T-cell (primary cell): ENCODE measurements around the gene LAMC1. TPM values are rescaled to one million over a fixed set of nuclear protein-coding genes. Genes with fewer than 3 reads are reported as not detected.

ENCODE experiments used
- ATAC-seq, 4 experiments: fragments of 200-7000 bp in 3 of 4; fragments of 150-1000 bp in 1 of 4; cut with Tn5 transposase; replicated peaks in 1 of 4; 1 replicate in 3 of 4; 2 replicates in 1 of 4; pipeline ENCODE4 v1.10.0; 2021; ENCODE audit warnings: moderate library complexity in 3 of 4, mild to moderate bottlenecking in 2 of 4, moderate number of reproducible peaks in 1 of 4
- CTCF ChIA-PET, 2 donors: fragments of 300-600 bp; sonication (Branson Sonifier 250); formaldehyde crosslinking; loops; one replicate each; lab custom pipeline; 2022; ENCODE audit warnings: antibody characterized with exemption in 2 of 2; lab: Charles Lee
- POLR2A ChIA-PET, 2 donors: fragments of 300-600 bp; sonication (Branson Sonifier 250); formaldehyde crosslinking; loops; one replicate each; lab custom pipeline; 2022; ENCODE audit warnings: antibody characterized with exemption in 2 of 2; lab: Charles Lee
- DNase-seq, 35 experiments: peaks; one replicate each; pipeline versions ENCODE4 v3.0.0 to v3.0.0-alpha.2; 2013 to 2023
- H3K27ac ChIP-seq: one replicate; pipeline ENCODE4 v1.5.1; 2013; ENCODE audit warnings: low read length
- H3K27me3 ChIP-seq, 2 experiments: replicated peaks in 1 of 2; 1 replicate in 1 of 2; 2 replicates in 1 of 2; pipeline versions ENCODE4 v1.6.1 to v1.7.0; 2013; ENCODE audit warnings: low read length in 1 of 2, mixed read lengths in 1 of 2; ENCODE audit not compliant: control insufficient read depth in 2 of 2, insufficient read depth in 2 of 2; ENCODE audit errors: extremely low read depth in 1 of 2
- H3K36me3 ChIP-seq, 2 donors: 1 replicate in 1 of 2; 2 replicates in 1 of 2; pipeline versions ENCODE4 v1.6.1 to v1.7.0; 2013; ENCODE audit warnings: low read length in 1 of 2; ENCODE audit not compliant: control insufficient read depth in 2 of 2, insufficient read depth in 1 of 2; ENCODE audit errors: extremely low read depth in 1 of 2
- H3K4me1 ChIP-seq, 2 experiments: 1 replicate in 1 of 2; 2 replicates in 1 of 2; pipeline versions ENCODE4 v1.6.1 to v1.7.0; 2013; ENCODE audit warnings: low read length in 2 of 2, mixed read lengths in 1 of 2; ENCODE audit not compliant: insufficient read depth in 2 of 2, control insufficient read depth in 1 of 2; ENCODE audit errors: extremely low read depth in 1 of 2
- H3K4me3 ChIP-seq, 2 donors: 1 replicate in 1 of 2; 2 replicates in 1 of 2; pipeline versions ENCODE4 v1.5.1 to v1.7.0; 2013; ENCODE audit warnings: mild to moderate bottlenecking in 2 of 2, low read length in 1 of 2, moderate library complexity in 1 of 2; ENCODE audit not compliant: control insufficient read depth in 1 of 2; ENCODE audit errors: extremely low read depth in 1 of 2
- H3K9me3 ChIP-seq: 2 replicates; pipeline ENCODE4 v1.7.0; 2013
- H3K27ac Mint-ChIP-seq, 2 donors: one replicate each; pipeline ENCODE4 v1.8.0; 2020 to 2021; ENCODE audit warnings: mild to moderate bottlenecking in 2 of 2, mixed read lengths in 2 of 2
- H3K27me3 Mint-ChIP-seq, 2 donors: one replicate each; pipeline ENCODE4 v1.8.0; 2021 to 2022; ENCODE audit warnings: mixed read lengths in 2 of 2
- H3K36me3 Mint-ChIP-seq: one replicate; pipeline ENCODE4 v1.8.0; 2021; ENCODE audit warnings: mixed read lengths
- H3K4me1 Mint-ChIP-seq, 3 donors: one replicate each; pipeline ENCODE4 v1.8.0; 2020 to 2022; ENCODE audit warnings: mixed read lengths in 3 of 3, mild to moderate bottlenecking in 1 of 3
- H3K4me3 Mint-ChIP-seq, 3 donors: one replicate each; pipeline ENCODE4 v1.8.0; 2020 to 2022; ENCODE audit warnings: mild to moderate bottlenecking in 3 of 3, mixed read lengths in 3 of 3, moderate library complexity in 3 of 3
- H3K9me3 Mint-ChIP-seq, 3 donors: one replicate each; pipeline ENCODE4 v1.8.0; 2020 to 2022; ENCODE audit warnings: mixed read lengths in 3 of 3
- WGBS: methylation state at CpG from one replicate; pipeline ENCODE4 v1.1.5; 2013; ENCODE audit warnings: missing lambda C conversion rate; ENCODE audit not compliant: insufficient coverage; 5-methylcytosine and 5-hydroxymethylcytosine counted together
- total RNA-seq, 35 experiments: library from RNA in 6 of 35; stranded (reverse) in 6 of 35; fragments of 120-200 nt in 1 of 35; gene quantifications; one replicate each; pipeline versions ENCODE4 v1.2.1 to v1.2.4 and lab custom pipeline; 2013 to 2026

The LAMC1 gene
- total RNA-seq, 5 donors from 2014 or later (not counting 1 experiment from before 2014, with no cell fraction given), result 0.30 to 3.1 (median 2.1) TPM

- no peak for ATAC-seq
- peaks cover 0 to 2% of the 10 kb centered on the region in 2 experiments for H3K27me3 ChIP-seq
- no peaks in the 10 kb centered on the region for H3K4me1 Mint-ChIP-seq
- no peak overlapping the region for H3K4me3 Mint-ChIP-seq
- H3K9me3 ChIP-seq, result no peaks in the 10 kb centered on the region
- POLR2A ChIA-PET, result no interaction called here
- no peaks in the 10 kb centered on the region for H3K4me1 ChIP-seq
- no peaks in the 10 kb centered on the region for H3K36me3 ChIP-seq
- WGBS, result no CpG with 5 or more reads among the region's 2 CpGs
- CTCF ChIA-PET, result no interaction called here
- no peak overlapping the region for H3K27ac Mint-ChIP-seq
- no peak overlapping the region for H3K27ac ChIP-seq
- H3K27me3 Mint-ChIP-seq, result peaks cover 2 to 3% of the 10 kb centered on the region in 2 donors
- no peaks in the 10 kb centered on the region for H3K9me3 Mint-ChIP-seq
- no peak for DNase-seq
- no peaks in the 10 kb centered on the region for H3K36me3 Mint-ChIP-seq
- no peak overlapping the region for H3K4me3 ChIP-seq
These were observed 143.2 kb downstream of the LAMC1 start for GRCh38 chr1:183166454-183166853.

- Mint-ChIP-seq H3K27me3 (peaks cover 3 to 5% of the 10 kb centered on the region in 2 donors), H3K9me3 (no peaks in the 10 kb centered on the region), H3K36me3 (no peaks in the 10 kb centered on the region), H3K27ac (no peak overlapping the region), H3K4me1 (no peaks in the 10 kb centered on the region), H3K4me3 (no peak overlapping the region)
- H3K4me1 ChIP-seq, result no peaks in the 10 kb centered on the region
- H3K27ac ChIP-seq, result no peak overlapping the region
- ATAC-seq (no peak), DNase-seq (no peak)
- H3K36me3 ChIP-seq, result no peaks in the 10 kb centered on the region
- H3K27me3 ChIP-seq, result peaks cover 0 to 2% of the 10 kb centered on the region in 2 experiments
- H3K4me3 ChIP-seq, result no peak overlapping the region
- no peaks in the 10 kb centered on the region for H3K9me3 ChIP-seq
- ChIA-PET POLR2A (no interaction called here), CTCF (interaction anchor here in 1 of 2 donors (0.6 kb wide), 1 partner anchor 724 kb away, joined by 4 read pairs; no protein-coding TSS in a partner anchor)
- no CpG with 5 or more reads among the region's 1 CpG for WGBS
These were observed 144.5 kb downstream of the LAMC1 start for GRCh38 chr1:183167676-183168075.

GRCh38 chr1:183168308-183168707 is 145.1 kb downstream of the LAMC1 start:
- Mint-ChIP-seq H3K9me3 (no peaks in the 10 kb centered on the region), H3K27me3 (peaks cover 3 to 5% of the 10 kb centered on the region in 2 donors), H3K4me3 (no peak overlapping the region), H3K36me3 (no peaks in the 10 kb centered on the region), H3K27ac (no peak overlapping the region), H3K4me1 (no peaks in the 10 kb centered on the region)
- H3K27ac ChIP-seq, result no peak overlapping the region
- no peaks in the 10 kb centered on the region for H3K36me3 ChIP-seq
- no peak for DNase-seq
- WGBS, result 64% methylated on average over 2 of the region's 3 CpGs
- no peaks in the 10 kb centered on the region for H3K4me1 ChIP-seq
- no peak overlapping the region for H3K4me3 ChIP-seq
- ChIA-PET POLR2A (no interaction called here), CTCF (interaction anchor here in 1 of 2 donors (0.6 kb wide), 2 partner anchors 725 to 749 kb away, joined by 3 to 4 read pairs; no protein-coding TSS in a partner anchor)
- no peaks in the 10 kb centered on the region for H3K9me3 ChIP-seq
- peaks cover 0 to 2% of the 10 kb centered on the region in 2 experiments for H3K27me3 ChIP-seq
- no peak for ATAC-seq

- POLR2A ChIA-PET, result no interaction called here
- Mint-ChIP-seq H3K4me1 (no peaks in the 10 kb centered on the region), H3K4me3 (no peak overlapping the region), H3K9me3 (no peaks in the 10 kb centered on the region), H3K36me3 (no peaks in the 10 kb centered on the region), H3K27ac (no peak overlapping the region), H3K27me3 (peaks cover 5 to 7% of the 10 kb centered on the region in 2 donors)
- Histone ChIP-seq H3K36me3 (no peaks in the 10 kb centered on the region), H3K9me3 (no peaks in the 10 kb centered on the region), H3K4me3 (no peak overlapping the region), H3K27ac (no peak overlapping the region), H3K4me1 (no peaks in the 10 kb centered on the region), H3K27me3 (no peaks in the 10 kb centered on the region)
- WGBS, result no CpG with 5 or more reads among the region's 2 CpGs
- CTCF ChIA-PET, result interaction anchor here in 1 of 2 donors (0.5 kb wide), 1 partner anchor 69 kb away, joined by 3 read pairs; no protein-coding TSS in a partner anchor
- DNase-seq, result no peak
- ATAC-seq, result no peak
These were observed 150.6 kb downstream of the LAMC1 start for GRCh38 chr1:183173828-183174227.

- ChIA-PET CTCF (no interaction called here), POLR2A (no interaction called here)
- peaks cover 0 to under 1% of the 10 kb centered on the region in 2 experiments for H3K4me1 ChIP-seq
- ATAC-seq (no peak), DNase-seq (no peak)
- H3K9me3 ChIP-seq, result no peaks in the 10 kb centered on the region
- Mint-ChIP-seq H3K36me3 (no peaks in the 10 kb centered on the region), H3K27me3 (peaks cover 3% of the 10 kb centered on the region in 2 donors), H3K4me1 (peaks cover 4 to 5% (median 4%) of the 10 kb centered on the region in 3 donors), H3K9me3 (no peaks in the 10 kb centered on the region), H3K4me3 (no peak overlapping the region), H3K27ac (no peak overlapping the region)
- H3K36me3 ChIP-seq, result no peaks in the 10 kb centered on the region
- no peaks in the 10 kb centered on the region for H3K27me3 ChIP-seq
- 100% methylated on average over 1 of the region's 1 CpG for WGBS
- H3K27ac ChIP-seq, result no peak overlapping the region
- no peak overlapping the region for H3K4me3 ChIP-seq
These were observed 152.4 kb downstream of the LAMC1 start for GRCh38 chr1:183175631-183176030.

- Mint-ChIP-seq H3K4me1 (peaks cover 7 to 10% (median 8%) of the 10 kb centered on the region in 3 donors), H3K36me3 (no peaks in the 10 kb centered on the region), H3K9me3 (no peaks in the 10 kb centered on the region), H3K27ac (no peak overlapping the region), H3K4me3 (no peak overlapping the region), H3K27me3 (peaks cover 0 to 3% of the 10 kb centered on the region in 2 donors)
- no peak overlapping the region for H3K4me3 ChIP-seq
- ChIA-PET POLR2A (no interaction called here), CTCF (interaction anchor here in 1 of 2 donors (0.6 kb wide), 1 partner anchor 16 kb away, joined by 3 read pairs; no protein-coding TSS in a partner anchor)
- no peak overlapping the region for H3K27ac ChIP-seq
- H3K36me3 ChIP-seq, result no peaks in the 10 kb centered on the region
- WGBS, result 100% methylated on average over 1 of the region's 7 CpGs
- H3K4me1 ChIP-seq, result peaks cover 0 to 3% of the 10 kb centered on the region in 2 experiments
- H3K9me3 ChIP-seq, result no peaks in the 10 kb centered on the region
- ATAC-seq, result no peak
- no peak for DNase-seq
- H3K27me3 ChIP-seq, result no peaks in the 10 kb centered on the region
These were observed 155.3 kb downstream of the LAMC1 start for GRCh38 chr1:183178545-183178944.
